ENCODE data around the gene VAPA.

VAPA gene

GRCh38 chr18:9931678-9932077 lies 17.9 kb downstream of the VAPA start:
- no peak overlapping the region for H3K4me3 ChIP-seq (ENCODE audit: low read length)
- no peak for DNase-seq (ENCODE audit: low read depth)
- no peak for TF ChIP-seq CTCF (IDR thresholded peaks at IDR 0.05; ENCODE audit: insufficient read depth, low read depth, low read length, missing control alignments)

- H3K4me3 ChIP-seq (ENCODE audit: low read length) = no peak overlapping the region
- no peak for DNase-seq (ENCODE audit: low read depth)
- TF ChIP-seq CTCF (IDR thresholded peaks at IDR 0.05; ENCODE audit: insufficient read depth, low read depth, low read length, missing control alignments) = no peak
Measured at GRCh38 chr18:9933865-9934264, 20.0 kb downstream of the VAPA start.

- DNase-seq (ENCODE audit: low read depth) = no peak
- TF ChIP-seq CTCF (IDR thresholded peaks at IDR 0.05; ENCODE audit: insufficient read depth, low read depth, low read length, missing control alignments) = no peak
- no peak overlapping the region for H3K4me3 ChIP-seq (ENCODE audit: low read length)
Measured at GRCh38 chr18:9934274-9934673, 20.5 kb downstream of the VAPA start.

- TF ChIP-seq CTCF (IDR thresholded peaks at IDR 0.05; ENCODE audit: insufficient read depth, low read depth, low read length, missing control alignments) = no peak
- H3K4me3 ChIP-seq (ENCODE audit: low read length) = no peak overlapping the region
- no peak for DNase-seq (ENCODE audit: low read depth)
Measured at GRCh38 chr18:9941103-9941502, 27.3 kb downstream of the VAPA start.

GRCh38 chr18:9941660-9942059 lies 27.8 kb downstream of the VAPA start:
- no peak for TF ChIP-seq CTCF (IDR thresholded peaks at IDR 0.05; ENCODE audit: insufficient read depth, low read depth, low read length, missing control alignments)
- no peak for DNase-seq (ENCODE audit: low read depth)

GRCh38 chr18:9943311-9943710 lies 29.5 kb downstream of the VAPA start:
- no peak for TF ChIP-seq CTCF (IDR thresholded peaks at IDR 0.05; ENCODE audit: insufficient read depth, low read depth, low read length, missing control alignments)
- DNase-seq (ENCODE audit: low read depth) = no peak

More at GRCh38 chr18:9941660-9942059, 27.8 kb downstream of the VAPA start:
- no peak overlapping the region for H3K4me3 ChIP-seq (ENCODE audit: low read length)

GRCh38 chr18:9944805-9945204 lies 31.0 kb downstream of the VAPA start:
- no peak for TF ChIP-seq CTCF (IDR thresholded peaks at IDR 0.05; ENCODE audit: insufficient read depth, low read depth, low read length, missing control alignments)
- no peak overlapping the region for H3K4me3 ChIP-seq (ENCODE audit: low read length)
- no peak for DNase-seq (ENCODE audit: low read depth)

More at GRCh38 chr18:9943311-9943710, 29.5 kb downstream of the VAPA start:
- no peak overlapping the region for H3K4me3 ChIP-seq (ENCODE audit: low read length)
